Lung (tissue), 12 donors: ENCODE measurements around the gene RPS19BP1. TPM values are rescaled to one million over a fixed set of nuclear protein-coding genes. Genes with fewer than 3 reads are reported as not detected.

Experiments used
- ATAC-seq: fragments of 200-7000 bp; cut with Tn5 transposase; one replicate; pipeline ENCODE4 v1.9.1; 2020; ENCODE audit warnings: moderate number of reproducible peaks; ENCODE audit not compliant: insufficient read depth, low FRiP score
- DNase-seq, 3 donors: peaks; one replicate each; pipeline ENCODE4 v3.0.0-alpha.2; 2013 to 2017
- H3K27ac ChIP-seq, 2 donors: one replicate each; pipeline ENCODE4 v1.5.1; 2013; ENCODE audit warnings: mild to moderate bottlenecking in 2 of 2, moderate library complexity in 2 of 2, control low read depth in 1 of 2, inconsistent platforms in 1 of 2, low read depth in 1 of 2, low read length in 1 of 2
- H3K27me3 ChIP-seq, 3 donors: one replicate each; pipeline ENCODE4 v1.5.1; 2013; ENCODE audit warnings: low read length in 2 of 3; ENCODE audit not compliant: control insufficient read depth in 3 of 3, insufficient read depth in 3 of 3
- H3K36me3 ChIP-seq, 4 donors: one replicate each; pipeline ENCODE4 v1.5.1; 2013; ENCODE audit warnings: low read length in 4 of 4, mild to moderate bottlenecking in 1 of 4, moderate library complexity in 1 of 4; ENCODE audit not compliant: control insufficient read depth in 4 of 4, insufficient read depth in 4 of 4
- H3K4me1 ChIP-seq, 5 donors: one replicate each; pipeline ENCODE4 v1.5.1; 2013; ENCODE audit warnings: low read length in 5 of 5, mild to moderate bottlenecking in 2 of 5, moderate library complexity in 1 of 5; ENCODE audit not compliant: control insufficient read depth in 5 of 5, insufficient read depth in 5 of 5
- H3K4me3 ChIP-seq: one replicate; pipeline ENCODE4 v1.5.1; 2013; ENCODE audit warnings: mild to moderate bottlenecking, control low read depth, moderate library complexity
- H3K9ac ChIP-seq, 2 donors: one replicate each; pipeline ENCODE4 v1.5.1; 2013; ENCODE audit warnings: low read length in 2 of 2, control low read depth in 1 of 2; ENCODE audit not compliant: insufficient read depth in 1 of 2
- H3K9me3 ChIP-seq, 4 donors: one replicate each; pipeline ENCODE4 v1.5.1; 2013; ENCODE audit warnings: low read length in 3 of 4, mild to moderate bottlenecking in 1 of 4, moderate library complexity in 1 of 4; ENCODE audit not compliant: control insufficient read depth in 4 of 4, insufficient read depth in 3 of 4
- WGBS, 2 donors: extraction: QIAGEN DNeasy Blood & Tissue Kit; methylation state at CpG; one replicate each; pipeline ENCODE4 v1.1.7; 2013; 5-methylcytosine and 5-hydroxymethylcytosine counted together
- polyA plus RNA-seq, 2 donors: library from polyadenylated mRNA; stranded (reverse); fragments of 200-250 nt; gene quantifications; one replicate each; pipeline ENCODE4 v1.2.1, GENCODE V29; 2013
- total RNA-seq, 2 donors: library from RNA; depleted of rRNA in 1 of 2; stranded (reverse); fragments of >200 nt in 1 of 2; gene quantifications; one replicate each; pipeline ENCODE4 v1.2.1, GENCODE V29; 2014 to 2021
- TF ChIP-seq, protein P1 (sequence below): IDR thresholded peaks from 2 replicates; pipeline ENCODE4 v1.5.1; 2012; ENCODE audit warnings: mild to moderate bottlenecking; ENCODE audit errors: control extremely low read depth, extremely low read depth
- donor health status: control.
- donor health status: control.
- donor health status: Bipolar disorder and iron deficiency.
- donor health status: healthy.
- donor health status: DM: yes; HTN: yes; CAD: no.

Gene RPS19BP1
- total and polyA plus RNA-seq, 4 donors = 50.0 to 199 (median 135) TPM

DNA sequence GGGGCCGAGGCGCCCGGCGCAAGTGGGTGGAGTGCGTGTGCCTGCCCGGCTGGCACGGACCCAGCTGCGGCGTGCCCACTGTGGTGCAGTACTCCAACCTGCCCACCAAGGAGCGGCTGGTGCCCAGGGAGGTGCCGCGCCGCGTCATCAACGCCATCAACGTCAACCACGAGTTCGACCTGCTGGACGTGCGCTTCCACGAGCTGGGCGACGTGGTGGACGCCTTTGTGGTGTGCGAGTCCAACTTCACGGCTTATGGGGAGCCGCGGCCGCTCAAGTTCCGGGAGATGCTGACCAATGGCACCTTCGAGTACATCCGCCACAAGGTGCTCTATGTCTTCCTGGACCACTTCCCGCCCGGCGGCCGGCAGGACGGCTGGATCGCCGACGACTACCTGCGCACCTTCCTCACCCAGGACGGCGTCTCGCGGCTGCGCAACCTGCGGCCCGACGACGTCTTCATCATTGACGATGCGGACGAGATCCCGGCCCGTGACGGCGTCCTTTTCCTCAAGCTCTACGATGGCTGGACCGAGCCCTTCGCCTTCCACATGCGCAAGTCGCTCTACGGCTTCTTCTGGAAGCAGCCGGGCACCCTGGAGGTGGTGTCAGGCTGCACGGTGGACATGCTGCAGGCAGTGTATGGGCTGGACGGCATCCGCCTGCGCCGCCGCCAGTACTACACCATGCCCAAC, 44.6 kb downstream of the RPS19BP1 start:
- Histone ChIP-seq H3K9ac (no peak overlapping the region), H3K27me3 (no peaks in the 10 kb centered on the region), H3K4me3 (no peak overlapping the region), H3K4me1 (peaks cover 0 to 13% (median 0%) of the 10 kb centered on the region in 5 donors), H3K36me3 (peaks cover 0 to 8% (median under 1%) of the 10 kb centered on the region in 4 donors), H3K9me3 (no peaks in the 10 kb centered on the region), H3K27ac (no peak overlapping the region)
- no peak for DNase-seq
- 97% methylated on average over 68 to 70 of the region's 70 CpGs for WGBS, 2 donors
- TF ChIP-seq, protein P1, sequence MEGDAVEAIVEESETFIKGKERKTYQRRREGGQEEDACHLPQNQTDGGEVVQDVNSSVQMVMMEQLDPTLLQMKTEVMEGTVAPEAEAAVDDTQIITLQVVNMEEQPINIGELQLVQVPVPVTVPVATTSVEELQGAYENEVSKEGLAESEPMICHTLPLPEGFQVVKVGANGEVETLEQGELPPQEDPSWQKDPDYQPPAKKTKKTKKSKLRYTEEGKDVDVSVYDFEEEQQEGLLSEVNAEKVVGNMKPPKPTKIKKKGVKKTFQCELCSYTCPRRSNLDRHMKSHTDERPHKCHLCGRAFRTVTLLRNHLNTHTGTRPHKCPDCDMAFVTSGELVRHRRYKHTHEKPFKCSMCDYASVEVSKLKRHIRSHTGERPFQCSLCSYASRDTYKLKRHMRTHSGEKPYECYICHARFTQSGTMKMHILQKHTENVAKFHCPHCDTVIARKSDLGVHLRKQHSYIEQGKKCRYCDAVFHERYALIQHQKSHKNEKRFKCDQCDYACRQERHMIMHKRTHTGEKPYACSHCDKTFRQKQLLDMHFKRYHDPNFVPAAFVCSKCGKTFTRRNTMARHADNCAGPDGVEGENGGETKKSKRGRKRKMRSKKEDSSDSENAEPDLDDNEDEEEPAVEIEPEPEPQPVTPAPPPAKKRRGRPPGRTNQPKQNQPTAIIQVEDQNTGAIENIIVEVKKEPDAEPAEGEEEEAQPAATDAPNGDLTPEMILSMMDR = no peak
- no peak for ATAC-seq

DNA sequence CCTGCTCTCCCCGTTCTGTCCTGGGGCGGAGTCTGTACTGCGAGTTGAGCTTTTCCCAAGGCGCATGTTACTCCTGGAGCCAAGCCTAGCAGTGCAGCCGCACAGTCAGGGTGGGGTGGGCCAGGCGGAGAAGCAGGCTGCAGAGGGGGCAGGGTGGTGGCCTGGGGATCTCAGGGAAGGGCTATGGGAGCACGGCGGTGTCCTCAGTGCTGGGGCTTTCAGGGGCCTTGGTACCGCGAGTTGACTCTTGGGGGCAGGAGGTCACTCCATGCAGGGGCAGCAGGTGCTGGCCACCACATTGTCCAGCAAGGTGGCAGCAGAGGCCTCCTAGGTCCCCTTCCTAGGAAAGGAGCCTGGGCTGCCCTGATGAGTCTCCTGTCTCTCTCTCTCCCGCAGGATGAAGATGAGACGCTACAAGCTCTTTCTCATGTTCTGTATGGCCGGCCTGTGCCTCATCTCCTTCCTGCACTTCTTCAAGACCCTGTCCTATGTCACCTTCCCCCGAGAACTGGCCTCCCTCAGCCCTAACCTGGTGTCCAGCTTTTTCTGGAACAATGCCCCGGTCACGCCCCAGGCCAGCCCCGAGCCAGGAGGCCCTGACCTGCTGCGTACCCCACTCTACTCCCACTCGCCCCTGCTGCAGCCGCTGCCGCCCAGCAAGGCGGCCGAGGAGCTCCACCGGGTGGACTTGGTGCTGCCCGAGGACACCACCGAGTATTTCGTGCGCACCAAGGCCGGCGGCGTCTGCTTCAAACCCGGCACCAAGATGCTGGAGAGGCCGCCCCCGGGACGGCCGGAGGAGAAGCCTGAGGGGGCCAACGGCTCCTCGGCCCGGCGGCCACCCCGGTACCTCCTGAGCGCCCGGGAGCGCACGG, 45.4 kb downstream of the RPS19BP1 start:
- H3K4me3 ChIP-seq = no peak overlapping the region
- WGBS, 2 donors = 90 to 93% methylated on average over 45 of the region's 45 CpGs
- TF ChIP-seq, protein P1 = no peak
- H3K9ac ChIP-seq = no peak overlapping the region
- no peak overlapping the region for H3K27ac ChIP-seq
- no peaks in the 10 kb centered on the region for H3K27me3 ChIP-seq
- H3K9me3 ChIP-seq = no peaks in the 10 kb centered on the region
- DNase-seq (no peak), ATAC-seq (no peak)
- peaks cover 0 to 8% (median under 1%) of the 10 kb centered on the region in 4 donors for H3K36me3 ChIP-seq
- peaks cover 0 to 13% (median 0%) of the 10 kb centered on the region in 5 donors for H3K4me1 ChIP-seq

DNA sequence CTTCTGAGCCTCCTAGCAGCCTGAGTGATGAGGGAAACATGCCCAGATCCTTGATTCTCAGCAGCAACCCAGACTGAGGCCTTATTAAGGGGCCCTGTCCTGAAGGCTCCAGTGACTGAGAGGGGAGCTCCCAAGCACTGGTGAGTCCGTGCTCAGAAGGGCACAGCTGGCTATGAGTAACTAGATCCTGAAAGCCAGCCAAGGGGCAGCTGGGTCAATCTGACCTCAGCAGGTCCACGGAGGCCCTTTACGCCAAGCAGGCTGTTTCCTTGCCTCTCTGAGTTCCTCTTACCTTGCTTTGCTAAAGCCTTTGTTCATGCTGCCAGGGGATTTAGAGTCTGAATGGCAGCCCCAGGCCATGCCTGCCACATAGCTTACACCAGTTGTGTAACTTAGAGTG, 49.8 kb downstream of the RPS19BP1 start:
- WGBS, 2 donors = 71 to 83% methylated on average over 3 of the region's 3 CpGs
- no peaks in the 10 kb centered on the region for H3K9me3 ChIP-seq
- H3K4me1 ChIP-seq = no peaks in the 10 kb centered on the region
- TF ChIP-seq, protein P1 = no peak
- H3K36me3 ChIP-seq = peaks cover 0 to 4% (median 0%) of the 10 kb centered on the region in 4 donors
- ATAC-seq (no peak), DNase-seq (no peak)
- no peak overlapping the region for H3K27ac ChIP-seq
- H3K9ac ChIP-seq = no peak overlapping the region
- no peaks in the 10 kb centered on the region for H3K27me3 ChIP-seq
- H3K4me3 ChIP-seq = no peak overlapping the region
